HepG2 (cell line): ENCODE measurements around the gene RNF208. TPM values are rescaled to one million over a fixed set of nuclear protein-coding genes. Genes with fewer than 3 reads are reported as not detected.

Source experiments
- CTCF ChIP-seq: sonication (generic); formaldehyde crosslinking; IDR thresholded peaks from 2 replicates; pipeline ENCODE4 v1.5.0; 2020; ENCODE audit warnings: mild to moderate bottlenecking, missing genetic modification reagents, moderate library complexity
- E2F2 ChIP-seq: sonication (generic); formaldehyde crosslinking; IDR thresholded peaks from 2 replicates; pipeline ENCODE4 v1.4.0; 2020; ENCODE audit warnings: missing genetic modification reagents, borderline replicate concordance
- ELF1 ChIP-seq: sonication (generic); formaldehyde crosslinking; IDR thresholded peaks from 2 replicates; pipeline ENCODE4 v1.4.0; 2020; ENCODE audit warnings: missing genetic modification reagents
- HDAC2 ChIP-seq: sonication (generic); formaldehyde crosslinking; IDR thresholded peaks from 2 replicates; pipeline ENCODE4 v1.4.0; 2020; ENCODE audit warnings: missing genetic modification reagents
- HES4 ChIP-seq: sonication (generic); formaldehyde crosslinking; IDR thresholded peaks from 2 replicates; pipeline ENCODE4 v1.9.0; 2021; ENCODE audit warnings: mild to moderate bottlenecking, missing genetic modification reagents, borderline replicate concordance
- ISL2 ChIP-seq: sonication (generic); formaldehyde crosslinking; IDR thresholded peaks from 2 replicates; pipeline ENCODE4 v1.5.0; 2020; ENCODE audit warnings: missing genetic modification reagents
- KDM3A ChIP-seq: IDR thresholded peaks from 2 replicates; pipeline ENCODE4 v1.6.1; 2018; ENCODE audit warnings: low read depth, missing compliant biosample characterization
- MXI1 ChIP-seq: IDR thresholded peaks from 3 replicates; pipeline ENCODE4 v1.6.1; 2012; ENCODE audit warnings: low read depth, low read length, inconsistent platforms, borderline replicate concordance
- MZF1 ChIP-seq: sonication (generic); formaldehyde crosslinking; IDR thresholded peaks from 2 replicates; pipeline ENCODE4 v1.8.1; 2023; ENCODE audit warnings: mild to moderate bottlenecking, missing genetic modification reagents, borderline replicate concordance
- NFE2 ChIP-seq: sonication (generic); formaldehyde crosslinking; IDR thresholded peaks from 2 replicates; pipeline ENCODE4 v1.4.0; 2020; ENCODE audit warnings: missing genetic modification reagents
- NONO ChIP-seq, 2 experiments: fragments of 450-650 bp in 1 of 2; sonication (generic) in 1 of 2; formaldehyde crosslinking in 1 of 2; IDR thresholded peaks in 1 of 2; conservative IDR thresholded peaks in 1 of 2; 2 replicates each; pipeline versions ENCODE4 v1.6.1 to v1.8.0; 2017 to 2022; ENCODE audit warnings: mild to moderate bottlenecking in 1 of 2, missing genetic modification reagents in 1 of 2, moderate library complexity in 1 of 2
- PHF20 ChIP-seq: sonication (generic); formaldehyde crosslinking; IDR thresholded peaks from 2 replicates; pipeline ENCODE4 v1.5.0; 2020; ENCODE audit warnings: mild to moderate bottlenecking, missing genetic modification reagents
- PHF5A ChIP-seq: IDR thresholded peaks from one replicate; pipeline ENCODE4 v1.6.1; 2018; ENCODE audit warnings: low read depth, missing genetic modification reagents; ENCODE audit not compliant: unreplicated experiment
- PRDM10 ChIP-seq: sonication (generic); formaldehyde crosslinking; IDR thresholded peaks from 2 replicates; pipeline ENCODE4 v1.4.0; 2020; ENCODE audit warnings: low read depth, missing genetic modification reagents
- ZBTB7A ChIP-seq: sonication (generic); formaldehyde crosslinking; IDR thresholded peaks from 2 replicates; pipeline ENCODE4 v1.8.0; 2022; ENCODE audit warnings: mild to moderate bottlenecking, missing genetic modification reagents
- ZC3H4 ChIP-seq: sonication (generic); formaldehyde crosslinking; IDR thresholded peaks from 2 replicates; pipeline ENCODE4 v1.4.0; 2020; ENCODE audit warnings: missing genetic modification reagents, borderline replicate concordance
- ZNF3 ChIP-seq: IDR thresholded peaks from 2 replicates; pipeline ENCODE4 v1.7.0; 2017; ENCODE audit warnings: inconsistent platforms
- ZNF501 ChIP-seq: sonication (generic); formaldehyde crosslinking; IDR thresholded peaks from 2 replicates; pipeline ENCODE4 v1.5.1; 2020; ENCODE audit warnings: mild to moderate bottlenecking, moderate library complexity, missing genetic modification reagents
- ZNF550 ChIP-seq: sonication (generic); formaldehyde crosslinking; IDR thresholded peaks from 2 replicates; pipeline ENCODE4 v1.4.0; 2020; ENCODE audit warnings: mild to moderate bottlenecking, missing genetic modification reagents, borderline replicate concordance
- ZNF597 ChIP-seq: sonication (generic); formaldehyde crosslinking; IDR thresholded peaks from 2 replicates; pipeline ENCODE4 v1.5.0; 2020; ENCODE audit warnings: missing genetic modification reagents
- ZNF75D ChIP-seq: sonication (generic); formaldehyde crosslinking; IDR thresholded peaks from 2 replicates; pipeline ENCODE4 v1.8.1; 2023; ENCODE audit warnings: missing genetic modification reagents, mild to moderate bottlenecking, borderline replicate concordance
- polyA plus RNA-seq, 8 experiments: library from polyadenylated mRNA; depleted of rRNA in 3 of 8; stranded (reverse) in 7 of 8; unstranded in 1 of 8; fragments of >200 nt; fragmentation: Illumina TruSeq in 4 of 8; extraction: Trizol in 4 of 8; gene quantifications; 2 replicates each; pipeline versions ENCODE4 v1.2.1 to v1.2.3, GENCODE V29; 2011 to 2016; ENCODE audit warnings: low read depth in 4 of 8, missing spikeins in 1 of 8, mixed read lengths in 1 of 8; ENCODE audit not compliant: insufficient read depth in 1 of 8
- total RNA-seq, 5 experiments: library from RNA; depleted of rRNA; stranded (reverse); fragments of >200 nt; fragmentation: Illumina TruSeq; extraction: Trizol; gene quantifications; 2 replicates each; pipeline ENCODE4 v1.2.3, GENCODE V29; 2016; ENCODE audit warnings: low read depth in 1 of 5

Gene RNF208
- total and polyA plus RNA-seq, 2 of the 13 experiments (the other 11 are each of a cell fraction or from before 2014, with no cell fraction given): 1.6 to 2.1 TPM

GRCh38 chr9:137205126-137206069 is 16.6 kb downstream of the RNF208 start, which contains the start of the genes NDOR1 and TMEM203 (continued):
- no peak for TF ChIP-seq CTCF (CRISPR knock-in tag)
- TF ChIP-seq ZNF550: no peak
- TF ChIP-seq MXI1: peak; percentile 90; the same call in 1 of the 3 replicates
- peak; percentile 95 for TF ChIP-seq HDAC2 (CRISPR knock-in tag)
- peak; percentile 64; the same call in 1 of the 2 replicates for TF ChIP-seq KDM3A (CRISPR knock-in tag)
- TF ChIP-seq ELF1: peak; percentile 98
- no peak for TF ChIP-seq ZNF3 (CRISPR knock-in tag)
- no peak for TF ChIP-seq NONO (IDR thresholded peaks at IDR 0.05)
- TF ChIP-seq NONO (CRISPR knock-in tag; conservative IDR thresholded peaks at IDR 0.05): peak; percentile 85
- TF ChIP-seq ZC3H4 (CRISPR knock-in tag): no peak
- no peak for TF ChIP-seq ZBTB7A (CRISPR knock-in tag)
- TF ChIP-seq PHF5A (CRISPR knock-in tag): peak; percentile 27
- no peak for TF ChIP-seq MZF1 (CRISPR knock-in tag)
- TF ChIP-seq HES4 (CRISPR knock-in tag): no peak; the same call in 1 of the 2 replicates
- TF ChIP-seq ZNF75D (CRISPR knock-in tag): no peak
- peak; percentile 98 for TF ChIP-seq PHF20 (CRISPR knock-in tag)
- no peak for TF ChIP-seq NFE2 (CRISPR knock-in tag)
- peak; percentile 95 for TF ChIP-seq ZNF501 (CRISPR knock-in tag)
- no peak for TF ChIP-seq ZNF597 (CRISPR knock-in tag)
- TF ChIP-seq ISL2: peak; percentile 53
- 0 out of 2 replicates have a peak, but pooled peaks have one; percentile 23 for TF ChIP-seq E2F2 (CRISPR knock-in tag)
- no peak for TF ChIP-seq PRDM10 (CRISPR knock-in tag)
